GM20000 (cell line): Measurements from ENCODE around the gene NEURL2.
A peak's percentile ranks its signal among the peaks of the same experiment; 100 is the strongest.
"Not testable (repeated sequence)": the region's sequence is repeated elsewhere in the genome, so short reads cannot be mapped to it uniquely, and the experiment has no call there.

ENCODE experiments used
- DNase-seq: peaks from one replicate; pipeline ENCODE4 v3.0.0; 2012; ENCODE audit warnings: low spot score
- CTCF ChIP-seq: IDR thresholded peaks from 2 replicates; pipeline ENCODE4 v1.5.1; 2012; ENCODE audit warnings: mild to moderate bottlenecking, control low read depth; ENCODE audit errors: extremely low read depth, missing control alignments

NEURL2 gene

GRCh38 chr20:45883100-45883469 is 7.9 kb downstream of the NEURL2 start:
- TF ChIP-seq CTCF: no peak
- no peak for DNase-seq

GRCh38 chr20:45882469-45883099 is 8.4 kb downstream of the NEURL2 start:
- no peak for TF ChIP-seq CTCF
- no peak for DNase-seq

- DNase-seq: peak; percentile 97
- no peak for TF ChIP-seq CTCF
Measured at GRCh38 chr20:45880988-45881788, 9.8 kb downstream of the NEURL2 start, which contains the start of gene ZSWIM1. Gene ZSWIM1, plus strand, starts transcription at chr20:45881227. Its CDS starts 1,366 bp downstream, at chr20:45882593.

- no peak for TF ChIP-seq CTCF
- no peak for DNase-seq
Measured at GRCh38 chr20:45878076-45878761, 12.8 kb downstream of the NEURL2 start.

GRCh38 chr20:45874576-45874975 is 16.4 kb downstream of the NEURL2 start:
- TF ChIP-seq CTCF: no peak

GRCh38 chr20:45874104-45874481 is 16.9 kb downstream of the NEURL2 start:
- not testable (repeated sequence) for DNase-seq

More at GRCh38 chr20:45874576-45874975, 16.4 kb downstream of the NEURL2 start:
- DNase-seq: no peak

- no peak for TF ChIP-seq CTCF
Measured at GRCh38 chr20:45873409-45874103, 17.5 kb downstream of the NEURL2 start.

More at GRCh38 chr20:45873409-45874103, 17.5 kb downstream of the NEURL2 start:
- DNase-seq: no peak
